ENCODE data around the gene MYO1D. TPM values are rescaled to one million over a fixed set of nuclear protein-coding genes. Genes with fewer than 3 reads are reported as not detected.

The MYO1D gene
- total RNA-seq, 1 experiment from 2014 or later = 29.9 TPM

GRCh38 chr17:32805029-32805976, 71.6 kb downstream of the MYO1D start:
- Mint-ChIP-seq H3K27me3 (ENCODE audit: low read depth) (no peaks in the 10 kb centered on the region), H3K4me3 (no peak overlapping the region), H3K36me3 (no peaks in the 10 kb centered on the region), H3K4me1 (peaks cover 13% of the 10 kb centered on the region), H3K27ac (no peak overlapping the region), H3K9me3 (no peaks in the 10 kb centered on the region)
- CTCF ChIA-PET = interaction anchor here (0.9 to 2.4 kb wide), 3 partner anchors 23 to 104 kb away, joined by 3 to 9 read pairs (median 6); partner anchors contain the start of gene MYO1D
- TF ChIP-seq ZMAT4 (CRISPR knock-in tag; IDR thresholded peaks at IDR 0.05) (no peak), ZBTB43 (CRISPR knock-in tag; IDR thresholded peaks at IDR 0.05) (no peak), ARID4B (CRISPR knock-in tag; IDR thresholded peaks at IDR 0.05; ENCODE audit: borderline replicate concordance) (no peak), SMAD4 (CRISPR knock-in tag; IDR thresholded peaks at IDR 0.05) (no peak), ZNF396 (CRISPR knock-in tag; IDR thresholded peaks at IDR 0.05; ENCODE audit: borderline replicate concordance) (no peak), PREB (CRISPR knock-in tag; IDR thresholded peaks at IDR 0.05; ENCODE audit: borderline replicate concordance) (no peak), ESRRA (CRISPR knock-in tag; IDR thresholded peaks at IDR 0.05; ENCODE audit: borderline replicate concordance) (no peak), MAX (CRISPR knock-in tag; IDR thresholded peaks at IDR 0.05) (no peak), FOXJ3 (CRISPR knock-in tag; IDR thresholded peaks at IDR 0.05; ENCODE audit: borderline replicate concordance) (no peak), CDX4 (CRISPR knock-in tag; IDR thresholded peaks at IDR 0.05; ENCODE audit: borderline replicate concordance) (no peak), ZNF232 (CRISPR knock-in tag; IDR thresholded peaks at IDR 0.05) (no peak)
- POLR2A ChIA-PET = no interaction called here
- ATAC-seq (no peak), DNase-seq (ENCODE audit: low spot score) (no peak)

GRCh38 chr17:32803544-32803943, 73.4 kb downstream of the MYO1D start:
- no peak for TF ChIP-seq KAT7 (CRISPR knock-in tag; IDR thresholded peaks at IDR 0.05; ENCODE audit: borderline replicate concordance)
- no peak for TF ChIP-seq NFYB (CRISPR knock-in tag; conservative IDR thresholded peaks at IDR 0.05; ENCODE audit: low read depth)
- TF ChIP-seq NR1H2 (CRISPR knock-in tag; IDR thresholded peaks at IDR 0.05) = no peak
- TF ChIP-seq ZNF532 (CRISPR knock-in tag; IDR thresholded peaks at IDR 0.05; ENCODE audit: borderline replicate concordance) = no peak
- no peak for TF ChIP-seq TEAD1 (CRISPR knock-in tag; IDR thresholded peaks at IDR 0.05)
- TF ChIP-seq GTF2I (CRISPR knock-in tag; conservative IDR thresholded peaks at IDR 0.05) = no peak
- no peak for TF ChIP-seq PRRX2 (CRISPR knock-in tag; IDR thresholded peaks at IDR 0.05)
- no peak for TF ChIP-seq ZNF219 (CRISPR knock-in tag; IDR thresholded peaks at IDR 0.05; ENCODE audit: borderline replicate concordance)
- TF ChIP-seq ZNF317 (CRISPR knock-in tag; IDR thresholded peaks at IDR 0.05; ENCODE audit: borderline replicate concordance, low read depth) = no peak
- H3K4me3 Mint-ChIP-seq = no peak overlapping the region
- no peak for DNase-seq (ENCODE audit: low spot score)
- no peaks in the 10 kb centered on the region for H3K27me3 Mint-ChIP-seq (ENCODE audit: low read depth)
- no peaks in the 10 kb centered on the region for H3K9me3 Mint-ChIP-seq
- H3K27ac Mint-ChIP-seq = no peak overlapping the region
- peaks cover 12% of the 10 kb centered on the region for H3K4me1 Mint-ChIP-seq
- no peaks in the 10 kb centered on the region for H3K36me3 Mint-ChIP-seq
- no peak for ATAC-seq
- CTCF ChIA-PET = interaction anchor here (0.8 to 1.7 kb wide), 3 partner anchors 10 to 74 kb away, joined by 4 to 7 read pairs (median 4); partner anchors contain the start of gene MYO1D
- POLR2A ChIA-PET = no interaction called here
